ENCODE data around the gene NTRK1. TPM values are rescaled to one million over a fixed set of nuclear protein-coding genes. Genes with fewer than 3 reads are reported as not detected.

NTRK1 gene
- total and polyA plus RNA-seq, 2 of the 13 experiments (the other 11 are each of a cell fraction or from before 2014, with no cell fraction given) = not detected

DNA sequence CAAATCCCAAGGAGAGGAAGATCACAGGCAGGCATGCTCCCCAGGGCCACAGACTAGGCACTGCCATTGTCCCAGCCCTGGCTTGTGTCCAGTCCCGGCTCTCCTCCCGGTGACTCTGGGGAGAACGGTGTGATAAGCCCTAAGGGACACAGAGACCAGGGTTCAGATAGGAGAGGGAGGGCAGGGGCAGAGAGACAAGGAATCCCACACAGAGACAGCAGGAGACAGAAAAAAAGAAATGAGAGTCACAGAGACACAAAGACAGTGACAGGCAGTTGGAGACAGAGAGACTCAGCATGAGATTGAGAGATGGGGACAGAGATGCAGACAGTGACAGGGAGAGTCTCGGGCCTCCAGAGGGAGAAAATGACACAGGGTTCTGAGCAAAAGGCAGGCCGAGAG is 2.1 kb upstream of the NTRK1 start:
- intact Hi-C loops (cut with micrococcal nuclease; ENCODE audit: unreplicated experiment) (no loop called here), in situ Hi-C loops (cut with HindIII; ENCODE audit: extremely low pct_ligation_motif_present, low pct_unique_long_range_greater_than_20kb) (no loop called here)
- no peak for TF ChIP-seq MEIS2 (CRISPR knock-in tag; IDR thresholded peaks at IDR 0.05)
- TF ChIP-seq, protein P1, sequence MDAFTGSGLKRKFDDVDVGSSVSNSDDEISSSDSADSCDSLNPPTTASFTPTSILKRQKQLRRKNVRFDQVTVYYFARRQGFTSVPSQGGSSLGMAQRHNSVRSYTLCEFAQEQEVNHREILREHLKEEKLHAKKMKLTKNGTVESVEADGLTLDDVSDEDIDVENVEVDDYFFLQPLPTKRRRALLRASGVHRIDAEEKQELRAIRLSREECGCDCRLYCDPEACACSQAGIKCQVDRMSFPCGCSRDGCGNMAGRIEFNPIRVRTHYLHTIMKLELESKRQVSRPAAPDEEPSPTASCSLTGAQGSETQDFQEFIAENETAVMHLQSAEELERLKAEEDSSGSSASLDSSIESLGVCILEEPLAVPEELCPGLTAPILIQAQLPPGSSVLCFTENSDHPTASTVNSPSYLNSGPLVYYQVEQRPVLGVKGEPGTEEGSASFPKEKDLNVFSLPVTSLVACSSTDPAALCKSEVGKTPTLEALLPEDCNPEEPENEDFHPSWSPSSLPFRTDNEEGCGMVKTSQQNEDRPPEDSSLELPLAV (CRISPR knock-in tag; conservative IDR thresholded peaks at IDR 0.05; ENCODE audit: low read depth) = no peak
- DNase-seq (ENCODE audit: low spot score) (no peak), ATAC-seq (peak; percentile 46), FAIRE-seq (no peak)
- H3K4me2 ChIP-seq (ENCODE audit: low read depth, low read length) = peak overlapping the region; percentile 68; the same call in 1 of the 2 replicates
- H3K27me3 ChIP-seq (ENCODE audit: control insufficient read depth in 1 of 2, insufficient read depth in 2 of 2, low read length in 2 of 2) = peaks cover 23 to 81% of the 10 kb centered on the region in 2 experiments
- no peaks in the 10 kb centered on the region for H3K9me3 ChIP-seq (ENCODE audit: low read length)
- peak overlapping the region in 2 of 3 experiments; percentile 16 to 55; a peak in 2 of 6 replicates for H3K4me3 ChIP-seq (replicated peaks in 1 of 3; ENCODE audit: insufficient read depth in 1 of 3, low read depth in 2 of 3, low read length in 3 of 3)
- CTCF ChIA-PET (ENCODE audit: low intra/inter-chr PET ratio, low total read pairs) = interaction anchor here (3.8 kb wide), 1 partner anchor 20 kb away, joined by 21 read pairs; no protein-coding TSS in a partner anchor
- H3K4me1 ChIP-seq (ENCODE audit: insufficient read depth, low read length) = peaks cover 24% of the 10 kb centered on the region
- H3K9ac ChIP-seq (ENCODE audit: insufficient read depth, low read depth, low read length) = no peak overlapping the region
- H3K79me2 ChIP-seq (ENCODE audit: insufficient read depth, low read length) = no peaks in the 10 kb centered on the region
- WGBS (ENCODE audit: low lambda C conversion rate) = 0% methylated on average over 5 of the region's 5 CpGs
- no peaks in the 10 kb centered on the region for H3K36me3 ChIP-seq (replicated peaks in 1 of 2; ENCODE audit: control insufficient read depth in 1 of 2, insufficient read depth in 2 of 2, low read length in 2 of 2)
- BruUV-seq (replicated peaks) = no TSS peak
- 0 out of 2 replicates have a peak, but pooled peaks cover 2% of the 10 kb centered on the region for H4K20me1 ChIP-seq (ENCODE audit: insufficient read depth, low read length)
- H2AFZ ChIP-seq (ENCODE audit: low read length) = no peak overlapping the region
- POLR2A ChIA-PET = no interaction called here
- H3K27ac ChIP-seq (ENCODE audit: extremely low read length, insufficient read depth, low read length) = no peak overlapping the region

DNA sequence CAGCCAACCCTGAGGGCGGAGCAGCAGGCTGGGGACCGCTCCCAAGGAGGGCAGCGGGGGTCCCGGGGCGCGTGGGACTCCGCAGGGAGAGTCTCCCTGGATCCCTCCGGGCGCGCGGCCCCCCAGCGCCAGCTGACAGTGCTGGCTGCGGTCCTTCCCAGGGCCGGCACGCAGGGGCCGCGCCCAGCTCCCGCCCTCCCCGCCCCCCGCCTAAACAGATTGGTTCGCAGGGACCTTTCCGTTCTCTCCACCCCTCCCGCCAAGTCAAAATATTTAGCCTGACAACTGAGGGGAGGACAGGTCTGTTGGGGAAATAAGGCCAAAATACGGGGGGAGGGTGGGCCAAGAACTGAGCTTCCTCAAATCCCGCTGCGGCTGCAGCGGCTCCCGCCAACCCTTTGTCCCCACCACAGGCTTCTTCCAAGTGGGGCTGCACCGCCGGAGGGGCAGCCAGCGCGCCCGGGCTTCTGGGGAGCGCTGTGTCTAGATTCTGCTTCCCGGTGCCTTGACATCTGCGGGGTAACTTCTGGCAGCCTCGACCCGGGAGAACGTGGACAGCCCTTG is 1.6 kb upstream of the NTRK1 start, which contains the start of gene INSRR:
Gene INSRR (minus strand): TSS at position 159 of the 564 bp plus-strand sequence. CDS start 496 bp downstream, outside the sequence.
- Histone ChIP-seq H3K27ac (ENCODE audit: extremely low read length, insufficient read depth, low read length) (no peak within 1 kb of the TSS), H3K79me2 (ENCODE audit: insufficient read depth, low read length) (no peaks in the 10 kb centered on the region), H3K36me3 (replicated peaks in 1 of 2; ENCODE audit: control insufficient read depth in 1 of 2, insufficient read depth in 2 of 2, low read length in 2 of 2) (no peaks in the 10 kb centered on the region), H3K4me3 (replicated peaks in 1 of 3; ENCODE audit: insufficient read depth in 1 of 3, low read depth in 2 of 3, low read length in 3 of 3) (peak within 1 kb of the TSS in 2 of 3 experiments; percentile 16 to 55; a peak in 2 of 6 replicates), H2AFZ (ENCODE audit: low read length) (no peak within 1 kb of the TSS), H3K4me2 (ENCODE audit: low read depth, low read length) (peak within 1 kb of the TSS; percentile 68), H3K4me1 (ENCODE audit: insufficient read depth, low read length) (peaks cover 24% of the 10 kb centered on the region), H3K9ac (ENCODE audit: insufficient read depth, low read depth, low read length) (no peak within 1 kb of the TSS), H3K9me3 (ENCODE audit: low read length) (no peaks in the 10 kb centered on the region), H3K27me3 (ENCODE audit: control insufficient read depth in 1 of 2, insufficient read depth in 2 of 2, low read length in 2 of 2) (peaks cover 24 to 85% of the 10 kb centered on the region in 2 experiments), H4K20me1 (ENCODE audit: insufficient read depth, low read length) (0 out of 2 replicates have a peak, but pooled peaks cover 2% of the 10 kb centered on the region)
- CTCF ChIA-PET (ENCODE audit: low intra/inter-chr PET ratio, low total read pairs) = interaction anchor here (1.5 to 3.8 kb wide), 2 partner anchors 20 to 170 kb away, joined by 6 to 21 read pairs; no protein-coding TSS in a partner anchor
- no TSS peak for BruUV-seq (replicated peaks)
- TF ChIP-seq ZNF33B (CRISPR knock-in tag; IDR thresholded peaks at IDR 0.05) (no peak), CC2D1A (CRISPR knock-in tag; IDR thresholded peaks at IDR 0.05) (no peak), HES4 (CRISPR knock-in tag; IDR thresholded peaks at IDR 0.05; ENCODE audit: borderline replicate concordance) (no peak), TGIF2 (CRISPR knock-in tag; IDR thresholded peaks at IDR 0.05) (no peak), ZNF749 (CRISPR knock-in tag; IDR thresholded peaks at IDR 0.05; ENCODE audit: borderline replicate concordance) (no peak), NR3C1 (CRISPR knock-in tag; IDR thresholded peaks at IDR 0.05) (no peak), EZH2 (conservative IDR thresholded peaks at IDR 0.05; ENCODE audit: low read depth, low read length) (peak; percentile 37; the same call in 1 of the 2 replicates)
- TF ChIP-seq, protein P2, sequence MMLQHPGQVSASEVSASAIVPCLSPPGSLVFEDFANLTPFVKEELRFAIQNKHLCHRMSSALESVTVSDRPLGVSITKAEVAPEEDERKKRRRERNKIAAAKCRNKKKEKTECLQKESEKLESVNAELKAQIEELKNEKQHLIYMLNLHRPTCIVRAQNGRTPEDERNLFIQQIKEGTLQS (CRISPR knock-in tag; IDR thresholded peaks at IDR 0.05) = no peak
- DNase-seq (ENCODE audit: low spot score) (no peak), FAIRE-seq (no peak), ATAC-seq (peak; percentile 16)
- intact Hi-C loops (cut with micrococcal nuclease; ENCODE audit: unreplicated experiment) = no loop called here
- 2% methylated on average over 14 of the region's 39 CpGs for WGBS (ENCODE audit: low lambda C conversion rate)
- in situ Hi-C loops (cut with HindIII; ENCODE audit: extremely low pct_ligation_motif_present, low pct_unique_long_range_greater_than_20kb) = no loop called here
- POLR2A ChIA-PET = interaction anchor here (1.7 kb wide), 1 partner anchor 133 kb away, joined by 4 read pairs; no protein-coding TSS in a partner anchor

Measured in HepG2 (cell line).